K562 (cell line): ENCODE data around the gene ZFYVE27.

Source experiments
- CREB1 ChIP-seq, 2 experiments: sonication (generic) in 1 of 2; formaldehyde crosslinking in 1 of 2; IDR thresholded peaks; 2 replicates each; pipeline versions ENCODE4 v1.6.1 to v1.8.0; 2012 to 2022; ENCODE audit warnings: inconsistent platforms in 1 of 2, mild to moderate bottlenecking in 1 of 2, missing genetic modification reagents in 1 of 2, moderate library complexity in 1 of 2
- HCFC1 ChIP-seq: IDR thresholded peaks from 2 replicates; pipeline ENCODE4 v1.6.1; 2012; ENCODE audit warnings: low read depth, low read length, improper control_type of control experiment
- POLR2AphosphoS5 ChIP-seq: IDR thresholded peaks from 2 replicates; pipeline ENCODE4 v1.6.1; 2011; ENCODE audit warnings: mild to moderate bottlenecking, low read depth, low read length, moderate library complexity; ENCODE audit not compliant: control insufficient read depth, insufficient read depth
- SIN3A ChIP-seq, 2 experiments: fragments of 150-350 bp in 1 of 2; IDR thresholded peaks; 2 replicates each; pipeline ENCODE4 v1.6.1; 2011 to 2016; ENCODE audit warnings: borderline replicate concordance in 2 of 2, low read depth in 2 of 2, low read length in 2 of 2, mild to moderate bottlenecking in 2 of 2, moderate library complexity in 2 of 2; ENCODE audit not compliant: control insufficient read depth in 1 of 2
- WHSC1 ChIP-seq: IDR thresholded peaks from one replicate; pipeline ENCODE4 v1.6.1; 2012; ENCODE audit warnings: low read length, control low read depth, inconsistent platforms
- XRCC5 ChIP-seq: fragments of 200-400 bp; formaldehyde crosslinking; IDR thresholded peaks from 2 replicates; pipeline ENCODE4 v1.6.1; 2017; ENCODE audit warnings: low read depth, mild to moderate bottlenecking, low read length
- ZBTB1 ChIP-seq: sonication (generic); formaldehyde crosslinking; IDR thresholded peaks from 2 replicates; pipeline ENCODE4 v1.8.1; 2023; ENCODE audit warnings: missing genetic modification reagents, low read depth, mild to moderate bottlenecking, borderline replicate concordance
- ZZZ3 ChIP-seq: fragments of 450-650 bp; IDR thresholded peaks from 2 replicates; pipeline ENCODE4 v1.6.1; 2016; ENCODE audit warnings: antibody characterized with exemption, mild to moderate bottlenecking, moderate library complexity
- TF ChIP-seq, protein P1 (sequence below): fragments of 250-450 bp; sonication (Bioruptor Pico); IDR thresholded peaks from 2 replicates; pipeline ENCODE4 v1.5.0; 2020; ENCODE audit warnings: mild to moderate bottlenecking, borderline replicate concordance
- TF ChIP-seq, protein P2 (sequence below), 2 experiments: fragments of 450-650 bp in 1 of 2; sonication (generic) in 1 of 2; formaldehyde crosslinking; conservative IDR thresholded peaks; 2 replicates each; pipeline versions ENCODE4 v1.4.0 to v1.8.1; 2020 to 2022; ENCODE audit warnings: mild to moderate bottlenecking in 1 of 2, missing genetic modification reagents in 1 of 2
- TF ChIP-seq, protein P3 (sequence below): fragments of 250-450 bp; sonication (Bioruptor Pico); IDR thresholded peaks from 2 replicates; pipeline ENCODE4 v1.4.0; 2020; ENCODE audit warnings: mild to moderate bottlenecking

DNA sequence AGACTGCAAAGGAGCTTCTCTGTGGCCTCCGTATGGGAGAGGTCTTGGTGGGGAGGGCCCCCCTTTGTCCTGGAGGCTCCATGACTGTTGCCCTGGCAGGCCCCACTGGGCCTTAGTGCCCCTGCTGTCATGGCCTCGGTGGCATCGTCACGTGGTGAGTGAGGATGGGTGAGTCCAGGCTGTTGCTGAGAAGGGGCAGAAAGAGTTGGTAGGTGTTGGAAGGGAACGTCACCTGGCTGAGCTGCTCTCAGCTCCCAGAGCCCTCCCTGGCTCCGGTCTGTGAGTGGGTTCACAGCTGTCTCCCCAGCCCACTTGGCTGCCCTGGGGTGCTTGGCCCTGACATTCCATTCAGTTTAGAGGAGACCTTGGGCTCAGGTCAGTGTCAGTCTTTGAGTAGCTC is 18.8 kb downstream of the ZFYVE27 start:
- TF ChIP-seq, protein P1, sequence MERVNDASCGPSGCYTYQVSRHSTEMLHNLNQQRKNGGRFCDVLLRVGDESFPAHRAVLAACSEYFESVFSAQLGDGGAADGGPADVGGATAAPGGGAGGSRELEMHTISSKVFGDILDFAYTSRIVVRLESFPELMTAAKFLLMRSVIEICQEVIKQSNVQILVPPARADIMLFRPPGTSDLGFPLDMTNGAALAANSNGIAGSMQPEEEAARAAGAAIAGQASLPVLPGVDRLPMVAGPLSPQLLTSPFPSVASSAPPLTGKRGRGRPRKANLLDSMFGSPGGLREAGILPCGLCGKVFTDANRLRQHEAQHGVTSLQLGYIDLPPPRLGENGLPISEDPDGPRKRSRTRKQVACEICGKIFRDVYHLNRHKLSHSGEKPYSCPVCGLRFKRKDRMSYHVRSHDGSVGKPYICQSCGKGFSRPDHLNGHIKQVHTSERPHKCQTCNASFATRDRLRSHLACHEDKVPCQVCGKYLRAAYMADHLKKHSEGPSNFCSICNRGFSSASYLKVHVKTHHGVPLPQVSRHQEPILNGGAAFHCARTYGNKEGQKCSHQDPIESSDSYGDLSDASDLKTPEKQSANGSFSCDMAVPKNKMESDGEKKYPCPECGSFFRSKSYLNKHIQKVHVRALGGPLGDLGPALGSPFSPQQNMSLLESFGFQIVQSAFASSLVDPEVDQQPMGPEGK (CRISPR knock-in tag) = no peak
- no peak for TF ChIP-seq ZZZ3
- no peak for TF ChIP-seq CREB1 (IDR thresholded peaks at IDR 0.05)
- no peak for TF ChIP-seq CREB1 (CRISPR knock-in tag; IDR thresholded peaks at IDR 0.05)
- no peak for TF ChIP-seq SIN3A (IDR thresholded peaks at IDR 0.05; ENCODE audit: borderline replicate concordance in 2 of 2, control insufficient read depth in 1 of 2, low read depth in 2 of 2, low read length in 2 of 2)
- no peak for TF ChIP-seq XRCC5
- no peak for TF ChIP-seq ZBTB1 (CRISPR knock-in tag)
- TF ChIP-seq POLR2AphosphoS5 = no peak
- TF ChIP-seq, protein P2, sequence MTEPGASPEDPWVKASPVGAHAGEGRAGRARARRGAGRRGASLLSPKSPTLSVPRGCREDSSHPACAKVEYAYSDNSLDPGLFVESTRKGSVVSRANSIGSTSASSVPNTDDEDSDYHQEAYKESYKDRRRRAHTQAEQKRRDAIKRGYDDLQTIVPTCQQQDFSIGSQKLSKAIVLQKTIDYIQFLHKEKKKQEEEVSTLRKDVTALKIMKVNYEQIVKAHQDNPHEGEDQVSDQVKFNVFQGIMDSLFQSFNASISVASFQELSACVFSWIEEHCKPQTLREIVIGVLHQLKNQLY (CRISPR knock-in tag; conservative IDR thresholded peaks at IDR 0.05) = no peak
- TF ChIP-seq, protein P3, sequence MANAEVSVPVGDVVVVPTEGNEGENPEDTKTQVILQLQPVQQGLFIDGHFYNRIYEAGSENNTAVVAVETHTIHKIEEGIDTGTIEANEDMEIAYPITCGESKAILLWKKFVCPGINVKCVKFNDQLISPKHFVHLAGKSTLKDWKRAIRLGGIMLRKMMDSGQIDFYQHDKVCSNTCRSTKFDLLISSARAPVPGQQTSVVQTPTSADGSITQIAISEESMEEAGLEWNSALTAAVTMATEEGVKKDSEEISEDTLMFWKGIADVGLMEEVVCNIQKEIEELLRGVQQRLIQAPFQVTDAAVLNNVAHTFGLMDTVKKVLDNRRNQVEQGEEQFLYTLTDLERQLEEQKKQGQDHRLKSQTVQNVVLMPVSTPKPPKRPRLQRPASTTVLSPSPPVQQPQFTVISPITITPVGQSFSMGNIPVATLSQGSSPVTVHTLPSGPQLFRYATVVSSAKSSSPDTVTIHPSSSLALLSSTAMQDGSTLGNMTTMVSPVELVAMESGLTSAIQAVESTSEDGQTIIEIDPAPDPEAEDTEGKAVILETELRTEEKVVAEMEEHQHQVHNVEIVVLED (CRISPR knock-in tag) = no peak
- TF ChIP-seq HCFC1 = no peak
- no peak for TF ChIP-seq WHSC1
